ENCODE data around the gene TMEM260.
A peak's percentile ranks its signal among the peaks of the same experiment; 100 is the strongest.
"Not testable (repeated sequence)": the region's sequence is repeated elsewhere in the genome, so short reads cannot be mapped to it uniquely, and the experiment has no call there.

The TMEM260 gene

DNA sequence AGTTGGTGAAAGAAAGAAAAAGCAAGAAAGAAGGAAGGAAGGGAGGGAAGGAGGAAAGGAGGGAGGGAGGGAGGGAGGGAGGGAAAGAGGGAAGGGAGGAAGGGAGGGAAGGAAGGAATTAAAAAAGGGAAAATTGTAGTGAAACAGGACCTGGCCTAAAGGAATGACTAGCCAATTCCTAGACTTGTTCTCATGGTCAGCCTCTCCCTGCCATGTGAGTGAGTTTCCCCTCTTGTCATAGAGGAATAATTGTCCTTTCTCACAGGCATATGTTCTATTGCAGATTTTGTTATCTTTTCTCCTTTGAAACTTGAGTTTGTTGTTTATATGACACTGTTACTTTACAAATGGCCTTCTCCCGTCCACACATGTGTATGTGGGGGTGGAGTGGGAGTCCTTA, 81.9 kb downstream of the TMEM260 start:
- H3K9ac ChIP-seq (ENCODE audit: low read length): no peak overlapping the region
- no peak overlapping the region for H3K18ac ChIP-seq (ENCODE audit: low read length)
- H2BK120ac ChIP-seq (ENCODE audit: low read depth, low read length): peak overlapping the region; percentile 1
- no peak overlapping the region for H4K5ac ChIP-seq (ENCODE audit: low read length)
- no peaks in the 10 kb centered on the region for H3K27me3 ChIP-seq (ENCODE audit: insufficient read depth, low read length, poor library complexity)
- no peak overlapping the region for H3K27ac ChIP-seq (ENCODE audit: low read depth, low read length)
- no CpG with 5 or more reads among the region's 1 CpG for WGBS (ENCODE audit: extremely low coverage, insufficient coverage, low lambda C conversion rate)
- no peak overlapping the region for H3K4me3 ChIP-seq (ENCODE audit: low read length)
- no peak overlapping the region for H3K56ac ChIP-seq (ENCODE audit: low read length)
- no peaks in the 10 kb centered on the region for H3K79me1 ChIP-seq (ENCODE audit: low read length)
- H2BK5ac ChIP-seq (ENCODE audit: low read length): no peak overlapping the region
- H3K79me2 ChIP-seq (ENCODE audit: control insufficient read depth, insufficient read depth, low read length): no peaks in the 10 kb centered on the region
- no peak overlapping the region for H2AK5ac ChIP-seq (ENCODE audit: low read length)
- no peak overlapping the region for H3K4ac ChIP-seq (ENCODE audit: low read depth, low read length)
- no peak overlapping the region for H4K8ac ChIP-seq (ENCODE audit: low read depth, low read length)
- no peak for DNase-seq
- no peak overlapping the region for H3K4me2 ChIP-seq (ENCODE audit: low read length)
- no peaks in the 10 kb centered on the region for H3K36me3 ChIP-seq (ENCODE audit: control insufficient read depth, insufficient read depth, low read length)
- peaks cover 14% of the 10 kb centered on the region for H3K4me1 ChIP-seq (ENCODE audit: control insufficient read depth, low read depth, low read length)
- no peak overlapping the region for H3K23ac ChIP-seq (ENCODE audit: low read length)
- H2BK15ac ChIP-seq (replicated peaks; ENCODE audit: low read depth): no peak overlapping the region

DNA sequence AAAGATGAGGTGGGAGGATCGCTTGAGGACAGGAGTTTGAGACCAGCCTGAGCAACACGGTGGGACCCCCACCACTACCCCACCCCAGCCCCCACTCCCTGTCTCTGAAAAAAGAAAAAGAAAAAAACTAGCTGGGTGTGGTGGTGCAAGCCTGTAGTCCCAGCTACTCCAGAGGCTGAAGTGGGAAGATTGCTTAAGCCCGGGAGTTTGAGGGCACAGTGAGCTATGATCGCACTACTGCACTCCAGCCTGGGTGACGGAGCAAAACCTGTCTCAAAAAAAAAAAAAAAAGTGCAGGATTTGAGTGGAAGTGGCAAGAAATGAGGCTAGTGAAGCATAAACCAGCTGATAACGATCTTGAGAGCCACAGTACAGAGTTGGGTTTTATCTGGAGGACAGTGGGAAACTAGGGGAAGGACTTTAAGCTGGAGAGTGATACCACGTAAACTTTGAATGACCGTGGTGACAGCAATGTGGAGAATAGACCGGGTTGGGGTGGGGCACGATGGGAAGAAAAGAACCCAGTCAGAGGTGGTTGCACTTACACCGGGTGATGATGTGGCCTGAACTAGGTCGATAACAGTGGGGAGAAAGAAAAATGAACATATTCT, 85.3 kb downstream of the TMEM260 start:
- Histone ChIP-seq H3K9ac (ENCODE audit: low read length) (no peak overlapping the region), H4K5ac (ENCODE audit: low read length) (no peak overlapping the region), H2BK120ac (ENCODE audit: low read depth, low read length) (no peak overlapping the region), H2AK5ac (ENCODE audit: low read length) (peak overlapping the region; percentile 29), H3K4ac (ENCODE audit: low read depth, low read length) (peak overlapping the region; percentile 20), H3K4me3 (ENCODE audit: low read length) (no peak overlapping the region), H4K8ac (ENCODE audit: low read depth, low read length) (no peak overlapping the region), H3K79me1 (ENCODE audit: low read length) (no peaks in the 10 kb centered on the region), H3K56ac (ENCODE audit: low read length) (peak overlapping the region; percentile 49), H2BK5ac (ENCODE audit: low read length) (peak overlapping the region; percentile 1), H3K4me1 (ENCODE audit: control insufficient read depth, low read depth, low read length) (peaks cover 11% of the 10 kb centered on the region), H3K79me2 (ENCODE audit: control insufficient read depth, insufficient read depth, low read length) (no peaks in the 10 kb centered on the region), H3K27me3 (ENCODE audit: insufficient read depth, low read length, poor library complexity) (no peaks in the 10 kb centered on the region), H3K18ac (ENCODE audit: low read length) (peak overlapping the region; percentile 94), H3K23ac (ENCODE audit: low read length) (no peak overlapping the region), H3K27ac (ENCODE audit: low read depth, low read length) (no peak overlapping the region), H2BK15ac (replicated peaks; ENCODE audit: low read depth) (no peak overlapping the region), H3K36me3 (ENCODE audit: control insufficient read depth, insufficient read depth, low read length) (no peaks in the 10 kb centered on the region), H3K4me2 (ENCODE audit: low read length) (no peak overlapping the region)
- DNase-seq: no peak
- no CpG with 5 or more reads among the region's 12 CpGs for WGBS (ENCODE audit: extremely low coverage, insufficient coverage, low lambda C conversion rate)

DNA sequence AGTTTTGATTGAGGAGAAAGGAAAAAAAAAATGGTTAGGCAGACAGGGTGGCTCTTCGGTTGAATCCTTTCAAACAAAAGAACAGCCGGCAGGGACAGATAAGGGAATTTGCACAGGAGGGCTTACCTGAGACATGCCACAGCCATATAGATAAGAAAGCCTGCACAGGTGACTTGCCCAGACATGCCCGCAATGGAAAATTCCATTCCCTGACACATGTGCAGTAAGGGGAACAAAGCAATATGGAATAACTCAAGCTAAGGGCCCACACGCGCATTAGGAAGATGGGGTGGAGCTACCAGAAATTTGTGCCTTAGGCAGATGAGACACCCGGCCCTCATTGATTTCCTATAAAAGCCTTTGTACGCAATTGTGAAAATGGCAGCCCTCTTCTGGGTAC, 86.7 kb downstream of the TMEM260 start:
- Histone ChIP-seq H4K8ac (ENCODE audit: low read depth, low read length) (peak overlapping the region; percentile 88), H3K27me3 (ENCODE audit: insufficient read depth, low read length, poor library complexity) (no peaks in the 10 kb centered on the region), H3K27ac (ENCODE audit: low read depth, low read length) (peak overlapping the region; percentile 58), H4K5ac (ENCODE audit: low read length) (no peak overlapping the region), H3K9ac (ENCODE audit: low read length) (no peak overlapping the region), H3K4me3 (ENCODE audit: low read length) (no peak overlapping the region), H3K56ac (ENCODE audit: low read length) (peak overlapping the region; percentile 75), H2BK5ac (ENCODE audit: low read length) (peak overlapping the region; percentile 91), H2BK120ac (ENCODE audit: low read depth, low read length) (peak overlapping the region; percentile 100), H3K4me1 (ENCODE audit: control insufficient read depth, low read depth, low read length) (peaks cover 4% of the 10 kb centered on the region), H3K79me2 (ENCODE audit: control insufficient read depth, insufficient read depth, low read length) (no peaks in the 10 kb centered on the region), H3K4ac (ENCODE audit: low read depth, low read length) (peak overlapping the region; percentile 97), H3K79me1 (ENCODE audit: low read length) (no peaks in the 10 kb centered on the region), H2BK15ac (replicated peaks; ENCODE audit: low read depth) (no peak overlapping the region), H2AK5ac (ENCODE audit: low read length) (no peak overlapping the region), H3K36me3 (ENCODE audit: control insufficient read depth, insufficient read depth, low read length) (no peaks in the 10 kb centered on the region), H3K23ac (ENCODE audit: low read length) (peak overlapping the region; percentile 67), H3K4me2 (ENCODE audit: low read length) (no peak overlapping the region), H3K18ac (ENCODE audit: low read length) (peak overlapping the region; percentile 39)
- WGBS (ENCODE audit: extremely low coverage, insufficient coverage, low lambda C conversion rate): no CpG with 5 or more reads among the region's 7 CpGs
- DNase-seq: peak; percentile 47

DNA sequence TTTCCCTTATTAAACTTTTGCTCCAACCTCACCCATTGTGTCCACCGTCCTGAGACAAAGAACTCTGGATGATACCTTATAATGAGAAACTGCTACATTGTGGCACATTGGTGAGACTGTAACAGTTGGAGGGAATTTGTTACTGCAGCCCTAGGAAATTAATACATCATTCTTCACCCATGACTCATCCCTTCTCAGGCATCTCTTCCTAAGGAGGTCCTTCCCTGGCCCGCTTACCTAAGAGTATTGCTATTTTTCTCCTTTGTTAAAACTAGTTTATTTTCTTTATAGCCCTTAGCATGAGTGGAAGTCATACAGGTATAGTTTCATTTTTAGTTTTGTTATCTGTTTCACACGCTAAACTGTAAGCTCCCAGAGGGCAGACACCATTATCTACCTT, 87.1 kb downstream of the TMEM260 start:
- Histone ChIP-seq H3K23ac (ENCODE audit: low read length) (no peak overlapping the region), H3K18ac (ENCODE audit: low read length) (peak overlapping the region; percentile 39), H3K4me2 (ENCODE audit: low read length) (no peak overlapping the region), H2AK5ac (ENCODE audit: low read length) (peak overlapping the region; percentile 6), H3K9ac (ENCODE audit: low read length) (no peak overlapping the region), H3K56ac (ENCODE audit: low read length) (peak overlapping the region; percentile 39), H3K79me1 (ENCODE audit: low read length) (no peaks in the 10 kb centered on the region), H3K79me2 (ENCODE audit: control insufficient read depth, insufficient read depth, low read length) (no peaks in the 10 kb centered on the region), H2BK5ac (ENCODE audit: low read length) (peak overlapping the region; percentile 57), H2BK15ac (replicated peaks; ENCODE audit: low read depth) (no peak overlapping the region), H4K5ac (ENCODE audit: low read length) (no peak overlapping the region), H3K4ac (ENCODE audit: low read depth, low read length) (peak overlapping the region; percentile 97), H4K8ac (ENCODE audit: low read depth, low read length) (peak overlapping the region; percentile 88), H3K4me3 (ENCODE audit: low read length) (no peak overlapping the region), H3K27ac (ENCODE audit: low read depth, low read length) (peak overlapping the region; percentile 58), H2BK120ac (ENCODE audit: low read depth, low read length) (peak overlapping the region; percentile 100), H3K27me3 (ENCODE audit: insufficient read depth, low read length, poor library complexity) (no peaks in the 10 kb centered on the region), H3K4me1 (ENCODE audit: control insufficient read depth, low read depth, low read length) (peaks cover 4% of the 10 kb centered on the region), H3K36me3 (ENCODE audit: control insufficient read depth, insufficient read depth, low read length) (no peaks in the 10 kb centered on the region)
- no CpG with 5 or more reads among the region's 3 CpGs for WGBS (ENCODE audit: extremely low coverage, insufficient coverage, low lambda C conversion rate)
- peak; percentile 73 for DNase-seq

DNA sequence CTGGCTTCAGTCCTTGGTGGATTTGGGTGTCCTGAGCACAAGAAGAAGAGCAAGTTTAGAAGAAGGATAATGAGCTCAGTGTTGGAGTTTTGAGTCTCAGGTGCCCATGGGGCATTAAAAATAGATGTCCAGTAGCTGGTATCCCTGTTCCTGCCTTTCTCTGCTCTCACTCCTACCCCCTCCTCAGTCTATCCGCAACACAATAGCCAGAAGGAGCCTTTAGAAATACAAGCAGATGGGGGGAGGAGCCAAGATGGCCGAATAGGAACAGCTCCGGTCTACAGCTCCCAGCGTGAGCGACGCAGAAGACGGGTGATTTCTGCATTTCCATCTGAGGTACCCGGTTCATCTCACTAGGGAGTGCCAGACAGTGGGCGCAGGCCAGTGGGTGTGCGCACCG, 87.7 kb downstream of the TMEM260 start:
- not testable (repeated sequence) for H3K56ac ChIP-seq (ENCODE audit: low read length); H3K79me2 ChIP-seq (ENCODE audit: control insufficient read depth, insufficient read depth, low read length); H3K27ac ChIP-seq (ENCODE audit: low read depth, low read length); H3K4me3 ChIP-seq (ENCODE audit: low read length); H3K4me2 ChIP-seq (ENCODE audit: low read length); H4K8ac ChIP-seq (ENCODE audit: low read depth, low read length); H3K27me3 ChIP-seq (ENCODE audit: insufficient read depth, low read length, poor library complexity); H3K36me3 ChIP-seq (ENCODE audit: control insufficient read depth, insufficient read depth, low read length); DNase-seq; H3K9ac ChIP-seq (ENCODE audit: low read length); H3K79me1 ChIP-seq (ENCODE audit: low read length); H3K4me1 ChIP-seq (ENCODE audit: control insufficient read depth, low read depth, low read length); H3K23ac ChIP-seq (ENCODE audit: low read length); H2BK15ac ChIP-seq (replicated peaks; ENCODE audit: low read depth); H4K5ac ChIP-seq (ENCODE audit: low read length)
- peak overlapping the region; percentile 13 for H2BK120ac ChIP-seq (ENCODE audit: low read depth, low read length)
- peak overlapping the region; percentile 8 for H3K18ac ChIP-seq (ENCODE audit: low read length)
- peak overlapping the region; percentile 57 for H2BK5ac ChIP-seq (ENCODE audit: low read length)
- H2AK5ac ChIP-seq (ENCODE audit: low read length): peak overlapping the region; percentile 6
- WGBS (ENCODE audit: extremely low coverage, insufficient coverage, low lambda C conversion rate): no CpG with 5 or more reads among the region's 11 CpGs
- peak overlapping the region; percentile 70 for H3K4ac ChIP-seq (ENCODE audit: low read depth, low read length)

DNA sequence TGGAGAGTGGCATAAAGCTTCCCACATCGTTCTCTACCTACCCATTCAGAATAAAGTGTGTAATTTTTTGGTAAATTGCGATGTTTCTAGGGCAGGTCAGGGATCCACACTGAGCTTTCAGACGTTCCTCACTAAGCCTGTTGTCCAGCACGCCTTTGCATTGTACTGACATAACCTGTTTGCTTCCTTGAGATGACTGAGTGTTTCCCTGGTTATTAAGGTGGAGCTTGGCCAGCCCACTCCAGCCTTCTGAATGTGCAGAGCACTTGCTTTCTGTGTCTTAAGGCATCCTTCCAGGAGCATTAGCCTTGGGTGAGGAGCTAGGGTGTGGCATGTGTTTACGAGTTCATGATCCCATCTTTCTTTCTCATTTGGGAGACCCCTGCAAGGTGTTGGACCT, 96.4 kb downstream of the TMEM260 start:
- Histone ChIP-seq H2BK120ac (ENCODE audit: low read depth, low read length) (no peak overlapping the region), H3K79me1 (ENCODE audit: low read length) (no peaks in the 10 kb centered on the region), H3K4me3 (ENCODE audit: low read length) (no peak overlapping the region), H2BK5ac (ENCODE audit: low read length) (no peak overlapping the region), H3K4me1 (ENCODE audit: control insufficient read depth, low read depth, low read length) (no peaks in the 10 kb centered on the region), H3K4me2 (ENCODE audit: low read length) (no peak overlapping the region), H3K27ac (ENCODE audit: low read depth, low read length) (no peak overlapping the region), H4K8ac (ENCODE audit: low read depth, low read length) (no peak overlapping the region), H2BK15ac (replicated peaks; ENCODE audit: low read depth) (no peak overlapping the region), H3K23ac (ENCODE audit: low read length) (no peak overlapping the region), H2AK5ac (ENCODE audit: low read length) (no peak overlapping the region), H3K36me3 (ENCODE audit: control insufficient read depth, insufficient read depth, low read length) (no peaks in the 10 kb centered on the region), H3K27me3 (ENCODE audit: insufficient read depth, low read length, poor library complexity) (no peaks in the 10 kb centered on the region), H3K9ac (ENCODE audit: low read length) (no peak overlapping the region), H3K79me2 (ENCODE audit: control insufficient read depth, insufficient read depth, low read length) (no peaks in the 10 kb centered on the region), H3K4ac (ENCODE audit: low read depth, low read length) (no peak overlapping the region), H3K56ac (ENCODE audit: low read length) (no peak overlapping the region), H3K18ac (ENCODE audit: low read length) (no peak overlapping the region), H4K5ac (ENCODE audit: low read length) (no peak overlapping the region)
- DNase-seq: no peak
- no CpG with 5 or more reads among the region's 5 CpGs for WGBS (ENCODE audit: extremely low coverage, insufficient coverage, low lambda C conversion rate)

All from mesendoderm (in vitro differentiated cells).